Mesenchymal stem cell (in vitro differentiated cells and primary cell): ENCODE results near the gene GDE1.

Experiments
- DNase-seq: peaks from one replicate; pipeline ENCODE4 v3.0.0-alpha.2; 2013
- H2AFZ ChIP-seq: one replicate; pipeline ENCODE4 v1.6.1; 2013; ENCODE audit warnings: low read depth, mild to moderate bottlenecking, control low read depth, inconsistent platforms, low read length, moderate library complexity
- H2AK5ac ChIP-seq: 2 replicates; pipeline ENCODE4 v1.6.1; 2013; ENCODE audit warnings: low read length, moderate library complexity, mild to moderate bottlenecking, inconsistent platforms; ENCODE audit not compliant: severe bottlenecking
- H2BK120ac ChIP-seq: one replicate; pipeline ENCODE4 v1.6.1; 2013; ENCODE audit warnings: low read depth, mild to moderate bottlenecking, inconsistent platforms, low read length, moderate library complexity
- H2BK12ac ChIP-seq, 2 experiments: one replicate each; pipeline ENCODE4 v1.6.1; 2013; ENCODE audit warnings: inconsistent platforms in 2 of 2, low read length in 2 of 2, mild to moderate bottlenecking in 2 of 2, moderate library complexity in 2 of 2, control low read depth in 1 of 2
- H2BK15ac ChIP-seq: one replicate; pipeline ENCODE4 v1.6.1; 2013; ENCODE audit warnings: mild to moderate bottlenecking, low read depth, inconsistent platforms; ENCODE audit not compliant: poor library complexity, severe bottlenecking
- H2BK5ac ChIP-seq: 2 replicates; pipeline ENCODE4 v1.6.1; 2013; ENCODE audit warnings: low read depth, mild to moderate bottlenecking, low read length, control low read depth, inconsistent platforms; ENCODE audit not compliant: poor library complexity, severe bottlenecking
- H3K14ac ChIP-seq, 2 experiments: one replicate each; pipeline ENCODE4 v1.6.1; 2013; ENCODE audit warnings: inconsistent platforms in 2 of 2, low read length in 2 of 2, control low read depth in 1 of 2, mild to moderate bottlenecking in 1 of 2, moderate library complexity in 1 of 2
- H3K18ac ChIP-seq, 2 experiments: one replicate each; pipeline ENCODE4 v1.6.1; 2013; ENCODE audit warnings: inconsistent platforms in 2 of 2, low read length in 2 of 2, control low read depth in 1 of 2, low read depth in 1 of 2, mild to moderate bottlenecking in 1 of 2
- H3K23ac ChIP-seq, 2 experiments: one replicate each; pipeline ENCODE4 v1.6.1; 2013; ENCODE audit warnings: inconsistent platforms in 2 of 2, low read length in 2 of 2, mild to moderate bottlenecking in 2 of 2, moderate library complexity in 2 of 2, control low read depth in 1 of 2
- H3K27ac ChIP-seq: 2 replicates; pipeline ENCODE4 v1.5.1; 2013; ENCODE audit warnings: mild to moderate bottlenecking, moderate library complexity, low read length, control low read depth, inconsistent platforms; ENCODE audit not compliant: poor library complexity, severe bottlenecking
- H3K27me3 ChIP-seq, 2 experiments: 2 replicates each; pipeline versions ENCODE4 v1.6.1 to v1.7.0; 2013; ENCODE audit warnings: low read length in 2 of 2, mild to moderate bottlenecking in 2 of 2, moderate library complexity in 2 of 2, control low read depth in 1 of 2, inconsistent platforms in 1 of 2; ENCODE audit not compliant: control insufficient read depth in 1 of 2, insufficient read depth in 1 of 2
- H3K36me3 ChIP-seq, 2 experiments: 2 replicates each; pipeline versions ENCODE4 v1.6.1 to v1.7.0; 2013; ENCODE audit warnings: low read length in 2 of 2, control low read depth in 1 of 2, inconsistent platforms in 1 of 2, low read depth in 1 of 2, mild to moderate bottlenecking in 1 of 2; ENCODE audit not compliant: insufficient read depth in 2 of 2, control insufficient read depth in 1 of 2
- H3K4ac ChIP-seq, 2 experiments: one replicate each; pipeline ENCODE4 v1.6.1; 2013; ENCODE audit warnings: inconsistent platforms in 2 of 2, low read length in 2 of 2, mild to moderate bottlenecking in 2 of 2, moderate library complexity in 2 of 2, control low read depth in 1 of 2, low read depth in 1 of 2
- H3K4me1 ChIP-seq: 2 replicates; pipeline ENCODE4 v1.6.1; 2013; ENCODE audit warnings: low read depth, low read length, control low read depth; ENCODE audit not compliant: control insufficient read depth, insufficient read depth
- H3K4me2 ChIP-seq: 2 replicates; pipeline ENCODE4 v1.6.1; 2013; ENCODE audit warnings: low read length, mild to moderate bottlenecking, inconsistent platforms; ENCODE audit not compliant: poor library complexity, severe bottlenecking
- H3K4me3 ChIP-seq, 2 experiments: 2 replicates each; pipeline versions ENCODE4 v1.5.1 to v1.7.0; 2013; ENCODE audit warnings: low read length in 2 of 2, mild to moderate bottlenecking in 2 of 2, control low read depth in 1 of 2, low read depth in 1 of 2; ENCODE audit not compliant: insufficient read depth in 1 of 2
- H3K79me1 ChIP-seq: replicated peaks from 2 replicates; pipeline ENCODE4 v1.6.1; 2013; ENCODE audit warnings: mild to moderate bottlenecking, control low read depth, low read length, inconsistent platforms; ENCODE audit not compliant: poor library complexity, severe bottlenecking
- H3K9ac ChIP-seq: 2 replicates; pipeline ENCODE4 v1.7.0; 2013; ENCODE audit warnings: mild to moderate bottlenecking, low read length, moderate library complexity
- H3K9me3 ChIP-seq: 2 replicates; pipeline ENCODE4 v1.7.0; 2013; ENCODE audit warnings: mild to moderate bottlenecking, low read length; ENCODE audit not compliant: control insufficient read depth
- H4K8ac ChIP-seq: one replicate; pipeline ENCODE4 v1.6.1; 2013; ENCODE audit warnings: inconsistent platforms, mild to moderate bottlenecking, low read length, moderate library complexity
- H4K91ac ChIP-seq: one replicate; pipeline ENCODE4 v1.6.1; 2013; ENCODE audit warnings: mild to moderate bottlenecking, low read length, inconsistent platforms
- WGBS: methylation state at CpG from one replicate; pipeline ENCODE4 v1.1.7; 2013; ENCODE audit warnings: mixed read lengths; 5-methylcytosine and 5-hydroxymethylcytosine counted together

The GDE1 gene

DNA sequence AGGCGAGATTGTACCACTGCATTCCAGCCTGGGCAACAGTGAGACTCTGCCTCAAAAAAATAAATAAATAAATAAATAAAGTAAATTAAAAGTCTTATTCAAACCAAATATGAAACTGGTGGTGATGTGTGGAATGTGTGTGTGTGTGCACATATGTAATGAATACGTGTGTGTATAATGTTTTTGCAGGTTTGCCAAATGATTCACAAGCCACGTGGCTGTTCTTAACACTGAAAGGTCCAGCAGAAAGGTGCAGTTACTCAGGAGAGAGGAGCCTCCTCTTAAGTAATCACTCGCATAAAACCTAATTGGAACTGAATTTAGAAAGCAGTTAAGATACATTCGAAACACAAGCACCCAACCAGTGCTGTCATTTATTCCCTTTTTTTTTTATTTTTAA lies 22.9 kb downstream of the GDE1 start:
- H3K27me3 ChIP-seq: no peaks in the 10 kb centered on the region
- no peak overlapping the region for H4K91ac ChIP-seq
- 98% methylated on average over 4 of the region's 5 CpGs for WGBS
- no peak overlapping the region for H4K8ac ChIP-seq
- H3K18ac ChIP-seq: no peak overlapping the region
- no peaks in the 10 kb centered on the region for H3K9me3 ChIP-seq
- peaks cover 28 to 46% of the 10 kb centered on the region in 2 experiments for H3K36me3 ChIP-seq
- H3K4me3 ChIP-seq: no peak overlapping the region
- no peak overlapping the region for H3K4me2 ChIP-seq
- no peak overlapping the region for H2BK5ac ChIP-seq
- no peak overlapping the region for H2AFZ ChIP-seq
- H3K23ac ChIP-seq: no peak overlapping the region
- no peak overlapping the region for H2BK15ac ChIP-seq
- H2AK5ac ChIP-seq: no peak overlapping the region
- H3K9ac ChIP-seq: no peak overlapping the region
- no peak overlapping the region for H2BK120ac ChIP-seq
- no peaks in the 10 kb centered on the region for H3K4me1 ChIP-seq
- H3K27ac ChIP-seq: no peak overlapping the region
- H2BK12ac ChIP-seq: no peak overlapping the region
- DNase-seq: no peak
- no peak overlapping the region for H3K4ac ChIP-seq
- H3K79me1 ChIP-seq: peaks cover 4% of the 10 kb centered on the region
- no peak overlapping the region for H3K14ac ChIP-seq

DNA sequence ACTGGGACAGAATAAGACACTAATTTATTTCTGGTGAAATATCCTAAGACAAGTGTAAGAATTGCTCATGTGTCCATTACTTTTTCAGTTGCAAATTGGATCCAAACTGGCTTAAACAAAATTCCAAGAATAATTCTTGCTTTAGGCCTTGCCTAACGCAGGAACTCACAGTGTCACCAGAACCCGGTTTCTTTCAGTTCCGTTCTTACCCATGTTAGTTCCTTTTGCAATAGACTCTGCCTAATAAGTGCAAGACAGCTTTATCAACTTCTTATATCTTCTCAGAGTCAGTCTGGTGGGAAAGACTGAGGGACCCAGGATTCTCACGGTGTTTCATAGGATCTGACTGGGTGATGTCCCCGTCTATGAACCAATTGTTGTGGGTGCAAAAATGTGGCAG lies 24.7 kb downstream of the GDE1 start:
- no peak overlapping the region for H2BK12ac ChIP-seq
- H2BK15ac ChIP-seq: no peak overlapping the region
- H3K27me3 ChIP-seq: no peaks in the 10 kb centered on the region
- no peak overlapping the region for H3K23ac ChIP-seq
- no peak overlapping the region for H3K14ac ChIP-seq
- no peaks in the 10 kb centered on the region for H3K9me3 ChIP-seq
- no peak overlapping the region for H2BK5ac ChIP-seq
- no peak overlapping the region for H2AFZ ChIP-seq
- no peak overlapping the region for H4K91ac ChIP-seq
- no peak overlapping the region for H3K27ac ChIP-seq
- peaks cover 14 to 27% of the 10 kb centered on the region in 2 experiments for H3K36me3 ChIP-seq
- no peak overlapping the region for H3K4ac ChIP-seq
- H2AK5ac ChIP-seq: no peak overlapping the region
- 90% methylated on average over 5 of the region's 5 CpGs for WGBS
- no peak overlapping the region for H3K4me3 ChIP-seq
- no peak overlapping the region for H3K9ac ChIP-seq
- DNase-seq: no peak
- no peak overlapping the region for H3K18ac ChIP-seq
- H3K4me2 ChIP-seq: no peak overlapping the region
- no peaks in the 10 kb centered on the region for H3K4me1 ChIP-seq
- H4K8ac ChIP-seq: no peak overlapping the region
- no peaks in the 10 kb centered on the region for H3K79me1 ChIP-seq
- H2BK120ac ChIP-seq: no peak overlapping the region

DNA sequence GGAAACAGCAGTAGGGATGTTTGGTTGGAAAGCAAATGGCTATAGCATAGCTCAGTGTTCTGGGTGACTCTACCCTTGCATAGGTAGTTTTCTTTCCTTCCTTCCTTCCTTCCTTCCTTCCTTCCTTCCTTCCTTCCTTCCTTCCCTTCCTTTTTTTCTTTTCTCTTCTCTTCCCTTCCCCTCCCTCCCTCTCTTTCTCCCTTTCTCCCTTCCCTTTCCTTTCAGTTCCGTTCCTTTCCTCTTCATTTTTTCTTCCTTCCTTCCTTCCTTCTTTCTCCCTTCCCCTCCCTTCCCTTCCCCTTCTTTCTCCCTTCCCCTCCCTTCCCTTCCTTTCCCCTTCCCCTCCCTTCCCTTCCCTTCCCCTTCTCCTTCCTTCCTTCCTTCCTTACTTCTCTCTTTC lies 31.3 kb downstream of the GDE1 start:
- Histone ChIP-seq H3K9ac (no peak overlapping the region), H3K4me1 (no peaks in the 10 kb centered on the region), H3K27ac (no peak overlapping the region), H2AK5ac (no peak overlapping the region), H3K9me3 (no peaks in the 10 kb centered on the region), H2BK12ac (no peak overlapping the region), H3K4me2 (no peak overlapping the region), H3K79me1 (no peaks in the 10 kb centered on the region), H2BK120ac (no peak overlapping the region), H4K91ac (no peak overlapping the region), H3K23ac (no peak overlapping the region), H4K8ac (no peak overlapping the region), H3K4me3 (no peak overlapping the region), H2BK5ac (no peak overlapping the region), H3K14ac (no peak overlapping the region), H3K36me3 (no peaks in the 10 kb centered on the region), H2BK15ac (no peak overlapping the region), H3K18ac (no peak overlapping the region), H3K27me3 (peaks cover 0 to 3% of the 10 kb centered on the region in 2 experiments), H2AFZ (no peak overlapping the region), H3K4ac (no peak overlapping the region)
- DNase-seq: no peak
- WGBS: 92% methylated on average over 1 of the region's 1 CpG

DNA sequence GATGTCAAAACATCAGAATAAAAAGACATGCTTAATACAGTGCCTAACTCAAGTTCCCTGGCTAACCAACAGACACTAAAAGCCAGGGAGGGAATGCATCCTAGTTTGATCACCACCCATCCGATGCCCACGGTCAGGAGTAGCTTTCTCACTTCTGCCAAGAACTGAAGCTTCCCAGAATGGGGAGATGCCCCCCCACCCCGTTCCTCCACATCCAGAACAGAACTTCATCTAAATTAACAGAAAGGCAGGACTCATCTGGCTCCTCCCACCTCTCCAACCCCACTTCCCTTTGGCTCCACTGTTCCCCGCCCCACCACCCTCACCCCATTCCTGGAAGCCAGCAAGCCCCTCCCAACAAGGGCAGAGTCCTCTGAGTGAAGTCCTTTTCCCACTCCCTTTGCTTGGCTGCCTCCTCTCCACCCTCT lies 33.7 kb downstream of the GDE1 start:
- H2AFZ ChIP-seq: no peak overlapping the region
- no peak overlapping the region for H3K4me3 ChIP-seq
- H2AK5ac ChIP-seq: no peak overlapping the region
- H3K36me3 ChIP-seq: no peaks in the 10 kb centered on the region
- no peak for DNase-seq
- no peak overlapping the region for H4K91ac ChIP-seq
- no peak overlapping the region for H3K27ac ChIP-seq
- no peak overlapping the region for H3K9ac ChIP-seq
- H3K4ac ChIP-seq: no peak overlapping the region
- H3K79me1 ChIP-seq: no peaks in the 10 kb centered on the region
- H3K27me3 ChIP-seq: peaks cover 0 to 3% of the 10 kb centered on the region in 2 experiments
- no peak overlapping the region for H3K4me2 ChIP-seq
- no peak overlapping the region for H4K8ac ChIP-seq
- no peaks in the 10 kb centered on the region for H3K4me1 ChIP-seq
- WGBS: 34% methylated on average over 4 of the region's 4 CpGs
- no peak overlapping the region for H2BK5ac ChIP-seq
- no peak overlapping the region for H2BK120ac ChIP-seq
- H3K14ac ChIP-seq: no peak overlapping the region
- no peak overlapping the region for H2BK15ac ChIP-seq
- H3K18ac ChIP-seq: no peak overlapping the region
- no peak overlapping the region for H2BK12ac ChIP-seq
- no peak overlapping the region for H3K23ac ChIP-seq
- H3K9me3 ChIP-seq: no peaks in the 10 kb centered on the region
